ENCODE measurements around the gene DLX3. TPM values are rescaled to one million over a fixed set of nuclear protein-coding genes. Genes with fewer than 3 reads are reported as not detected.

Gene DLX3

GRCh38 chr17:49944273-49944870 lies 50.7 kb downstream of the DLX3 start:
- Histone ChIP-seq H3K14ac (ENCODE audit: low read length in 2 of 2) (no peak overlapping the region), H2BK120ac (ENCODE audit: low read depth, low read length) (no peak overlapping the region), H3K18ac (ENCODE audit: low read depth in 1 of 2, low read length in 2 of 2) (no peak overlapping the region), H3K4me3 (ENCODE audit: insufficient read depth in 1 of 2, low read depth in 1 of 2, low read length in 2 of 2) (no peak overlapping the region), H3K9ac (ENCODE audit: low read length) (no peak overlapping the region), H3K23ac (ENCODE audit: low read length in 2 of 2) (no peak overlapping the region), H3K36me3 (ENCODE audit: control insufficient read depth in 1 of 2, insufficient read depth in 2 of 2, low read depth in 1 of 2, low read length in 2 of 2) (no peaks in the 10 kb centered on the region), H2AFZ (ENCODE audit: low read depth, low read length) (no peak overlapping the region), H3K4ac (ENCODE audit: low read depth in 1 of 2, low read length in 2 of 2) (no peak overlapping the region), H3K79me1 (replicated peaks; ENCODE audit: low read length, poor library complexity, severe bottlenecking) (no peaks in the 10 kb centered on the region), H4K8ac (ENCODE audit: low read length) (no peak overlapping the region), H3K4me2 (ENCODE audit: low read length, poor library complexity, severe bottlenecking) (no peak overlapping the region), H2AK5ac (ENCODE audit: low read length, severe bottlenecking) (no peak overlapping the region), H2BK5ac (ENCODE audit: low read depth, low read length, poor library complexity, severe bottlenecking) (no peak overlapping the region), H2BK12ac (ENCODE audit: low read length in 2 of 2) (no peak overlapping the region), H3K27ac (ENCODE audit: low read length, poor library complexity, severe bottlenecking) (no peak overlapping the region), H2BK15ac (ENCODE audit: low read depth, poor library complexity, severe bottlenecking) (no peak overlapping the region), H3K4me1 (ENCODE audit: control insufficient read depth, insufficient read depth, low read depth, low read length) (peaks cover 13% of the 10 kb centered on the region), H3K9me3 (ENCODE audit: control insufficient read depth, low read length) (no peaks in the 10 kb centered on the region), H4K91ac (ENCODE audit: low read length) (no peak overlapping the region), H3K27me3 (ENCODE audit: control insufficient read depth in 1 of 2, insufficient read depth in 1 of 2, low read length in 2 of 2) (peaks cover 59 to 79% of the 10 kb centered on the region in 2 experiments)
- DNase-seq, result no peak
- WGBS, result 30% methylated on average over 26 of the region's 26 CpGs

- H4K91ac ChIP-seq (ENCODE audit: low read length), result no peak overlapping the region
- H3K18ac ChIP-seq (ENCODE audit: low read depth in 1 of 2, low read length in 2 of 2), result no peak overlapping the region
- H3K23ac ChIP-seq (ENCODE audit: low read length in 2 of 2), result no peak overlapping the region
- H3K4me2 ChIP-seq (ENCODE audit: low read length, poor library complexity, severe bottlenecking), result no peak overlapping the region
- H3K4me3 ChIP-seq (ENCODE audit: insufficient read depth in 1 of 2, low read depth in 1 of 2, low read length in 2 of 2), result no peak overlapping the region
- H3K4ac ChIP-seq (ENCODE audit: low read depth in 1 of 2, low read length in 2 of 2), result no peak overlapping the region
- 74% methylated on average over 5 of the region's 5 CpGs for WGBS
- peaks cover 67 to 77% of the 10 kb centered on the region in 2 experiments for H3K27me3 ChIP-seq (ENCODE audit: control insufficient read depth in 1 of 2, insufficient read depth in 1 of 2, low read length in 2 of 2)
- H3K14ac ChIP-seq (ENCODE audit: low read length in 2 of 2), result no peak overlapping the region
- H3K9me3 ChIP-seq (ENCODE audit: control insufficient read depth, low read length), result no peaks in the 10 kb centered on the region
- H4K8ac ChIP-seq (ENCODE audit: low read length), result no peak overlapping the region
- no peaks in the 10 kb centered on the region for H3K79me1 ChIP-seq (replicated peaks; ENCODE audit: low read length, poor library complexity, severe bottlenecking)
- no peak overlapping the region for H2BK5ac ChIP-seq (ENCODE audit: low read depth, low read length, poor library complexity, severe bottlenecking)
- no peak overlapping the region for H2AFZ ChIP-seq (ENCODE audit: low read depth, low read length)
- no peak overlapping the region for H2BK12ac ChIP-seq (ENCODE audit: low read length in 2 of 2)
- H2BK120ac ChIP-seq (ENCODE audit: low read depth, low read length), result no peak overlapping the region
- no peak overlapping the region for H3K9ac ChIP-seq (ENCODE audit: low read length)
- H3K27ac ChIP-seq (ENCODE audit: low read length, poor library complexity, severe bottlenecking), result no peak overlapping the region
- DNase-seq, result no peak
- no peaks in the 10 kb centered on the region for H3K36me3 ChIP-seq (ENCODE audit: control insufficient read depth in 1 of 2, insufficient read depth in 2 of 2, low read depth in 1 of 2, low read length in 2 of 2)
- H2AK5ac ChIP-seq (ENCODE audit: low read length, severe bottlenecking), result no peak overlapping the region
- H2BK15ac ChIP-seq (ENCODE audit: low read depth, poor library complexity, severe bottlenecking), result no peak overlapping the region
- H3K4me1 ChIP-seq (ENCODE audit: control insufficient read depth, insufficient read depth, low read depth, low read length), result peaks cover 16% of the 10 kb centered on the region
These were observed 52.1 kb downstream of the DLX3 start for GRCh38 chr17:49942947-49943346.

GRCh38 chr17:49941427-49941826 lies 53.6 kb downstream of the DLX3 start:
- H4K91ac ChIP-seq (ENCODE audit: low read length), result no peak overlapping the region
- H4K8ac ChIP-seq (ENCODE audit: low read length), result no peak overlapping the region
- H2AK5ac ChIP-seq (ENCODE audit: low read length, severe bottlenecking), result no peak overlapping the region
- no peak overlapping the region for H3K18ac ChIP-seq (ENCODE audit: low read depth in 1 of 2, low read length in 2 of 2)
- no peak for DNase-seq
- H3K27me3 ChIP-seq (ENCODE audit: control insufficient read depth in 1 of 2, insufficient read depth in 1 of 2, low read length in 2 of 2), result peaks cover 66 to 75% of the 10 kb centered on the region in 2 experiments
- WGBS, result 33% methylated on average over 10 of the region's 10 CpGs
- H2AFZ ChIP-seq (ENCODE audit: low read depth, low read length), result no peak overlapping the region
- no peaks in the 10 kb centered on the region for H3K79me1 ChIP-seq (replicated peaks; ENCODE audit: low read length, poor library complexity, severe bottlenecking)
- no peak overlapping the region for H3K27ac ChIP-seq (ENCODE audit: low read length, poor library complexity, severe bottlenecking)
- no peak overlapping the region for H3K23ac ChIP-seq (ENCODE audit: low read length in 2 of 2)
- no peak overlapping the region for H3K14ac ChIP-seq (ENCODE audit: low read length in 2 of 2)
- H3K4me3 ChIP-seq (ENCODE audit: insufficient read depth in 1 of 2, low read depth in 1 of 2, low read length in 2 of 2), result no peak overlapping the region
- no peaks in the 10 kb centered on the region for H3K9me3 ChIP-seq (ENCODE audit: control insufficient read depth, low read length)
- H2BK5ac ChIP-seq (ENCODE audit: low read depth, low read length, poor library complexity, severe bottlenecking), result no peak overlapping the region
- H3K36me3 ChIP-seq (ENCODE audit: control insufficient read depth in 1 of 2, insufficient read depth in 2 of 2, low read depth in 1 of 2, low read length in 2 of 2), result no peaks in the 10 kb centered on the region
- H2BK120ac ChIP-seq (ENCODE audit: low read depth, low read length), result no peak overlapping the region
- H3K4me1 ChIP-seq (ENCODE audit: control insufficient read depth, insufficient read depth, low read depth, low read length), result peaks cover 8% of the 10 kb centered on the region
- no peak overlapping the region for H2BK12ac ChIP-seq (ENCODE audit: low read length in 2 of 2)
- no peak overlapping the region for H2BK15ac ChIP-seq (ENCODE audit: low read depth, poor library complexity, severe bottlenecking)
- H3K4me2 ChIP-seq (ENCODE audit: low read length, poor library complexity, severe bottlenecking), result no peak overlapping the region
- H3K4ac ChIP-seq (ENCODE audit: low read depth in 1 of 2, low read length in 2 of 2), result no peak overlapping the region
- H3K9ac ChIP-seq (ENCODE audit: low read length), result no peak overlapping the region

Small RNA genes lying within 50 kb of the gene (small RNA-seq; reads per million reads assigned to genes)
- gene RNU6-1313P (ENCODE audit: low read depth), result not detected
